ENCODE measurements around the gene MAGEA2B.
"Not testable (repeated sequence)": the region's sequence is repeated elsewhere in the genome, so short reads cannot be mapped to it uniquely, and the experiment has no call there.

The MAGEA2B gene

GRCh38 chrX:152713815-152714787 is at the start of gene MAGEA2B:
MAGEA2B (plus strand) TSS chrX:152714628; CDS start chrX:152717107, 2,479 bp downstream.
- DNase-seq = not testable (repeated sequence)

GRCh38 chrX:152674135-152674534 is 40.3 kb upstream of the MAGEA2B start:
- DNase-seq = no peak

GRCh38 chrX:152674652-152675051 is 39.8 kb upstream of the MAGEA2B start:
- DNase-seq = not testable (repeated sequence)

GRCh38 chrX:152681012-152681411 is 33.4 kb upstream of the MAGEA2B start:
- not testable (repeated sequence) for DNase-seq

DNA sequence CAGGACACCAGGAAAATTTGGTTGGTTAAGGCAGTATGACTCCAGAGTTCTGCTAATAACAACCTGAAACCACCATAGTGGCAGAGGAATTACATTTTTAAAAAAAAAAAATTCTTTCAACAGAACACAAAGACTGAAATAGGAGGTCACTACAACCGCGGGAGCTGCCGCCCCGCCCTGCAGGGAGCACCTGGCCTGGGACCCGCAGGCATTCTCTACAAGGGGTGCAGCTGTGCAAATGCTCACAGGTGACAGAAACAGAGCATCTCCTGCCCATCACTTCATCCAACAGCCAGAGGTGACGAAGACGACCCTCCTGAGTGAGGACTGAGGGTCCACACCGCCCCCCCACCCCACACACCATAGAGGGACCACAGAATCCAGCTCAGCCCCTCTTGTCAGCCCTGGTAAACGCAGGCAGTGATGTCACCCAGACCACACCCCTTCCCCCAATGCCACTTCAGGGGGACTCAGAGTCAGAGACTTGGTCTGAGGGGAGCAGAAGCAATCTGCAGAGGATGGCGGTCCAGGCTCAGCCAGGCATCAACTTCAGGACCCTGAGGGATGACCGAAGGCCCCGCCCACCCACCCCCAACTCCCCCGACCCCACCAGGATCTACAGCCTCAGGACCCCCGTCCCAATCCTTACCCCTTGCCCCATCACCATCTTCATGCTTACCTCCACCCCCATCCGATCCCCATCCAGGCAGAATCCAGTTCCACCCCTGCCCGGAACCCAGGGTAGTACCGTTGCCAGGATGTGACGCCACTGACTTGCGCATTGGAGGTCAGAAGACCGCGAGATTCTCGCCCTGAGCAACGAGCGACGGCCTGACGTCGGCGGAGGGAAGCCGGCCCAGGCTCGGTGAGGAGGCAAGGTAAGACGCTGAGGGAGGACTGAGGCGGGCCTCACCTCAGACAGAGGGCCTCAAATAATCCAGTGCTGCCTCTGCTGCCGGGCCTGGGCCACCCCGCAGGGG is 16.2 kb upstream of the MAGEA2B start, which contains the start of gene MAGEA3:
MAGEA3 (plus strand) TSS at position 843 of the 980 bp plus-strand sequence. CDS start 2,039 bp downstream, outside the sequence.
- DNase-seq = not testable (repeated sequence)

GRCh38 chrX:152700390-152700789 is 14.0 kb upstream of the MAGEA2B start:
- DNase-seq = not testable (repeated sequence)

GRCh38 chrX:152706500-152706899 is 7.9 kb upstream of the MAGEA2B start:
- not testable (repeated sequence) for DNase-seq

DNA sequence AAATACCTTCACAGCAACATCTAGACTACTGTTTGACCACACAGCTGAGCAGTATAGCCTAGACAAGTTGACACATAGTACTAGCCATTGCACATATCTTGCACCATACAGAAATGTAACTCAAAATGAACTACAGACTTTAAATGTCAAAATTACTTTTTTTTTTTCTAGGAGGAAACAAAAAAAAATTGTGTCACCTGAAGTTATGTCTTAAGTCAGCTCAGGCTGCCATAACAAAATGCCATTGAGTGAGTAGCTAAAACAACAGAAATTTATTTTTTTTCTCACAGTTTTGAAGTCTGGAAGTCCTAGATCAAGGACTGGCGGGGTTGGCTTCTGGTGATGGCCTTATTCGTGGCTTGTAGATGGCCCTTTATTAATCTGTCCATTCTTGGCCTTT is 5.3 kb upstream of the MAGEA2B start, which contains the start of gene CSAG2:
CSAG2 (minus strand) TSS at position 101 of the 400 bp plus-strand sequence. CDS start 161 bp downstream, outside the sequence.
- DNase-seq = not testable (repeated sequence)

DNA sequence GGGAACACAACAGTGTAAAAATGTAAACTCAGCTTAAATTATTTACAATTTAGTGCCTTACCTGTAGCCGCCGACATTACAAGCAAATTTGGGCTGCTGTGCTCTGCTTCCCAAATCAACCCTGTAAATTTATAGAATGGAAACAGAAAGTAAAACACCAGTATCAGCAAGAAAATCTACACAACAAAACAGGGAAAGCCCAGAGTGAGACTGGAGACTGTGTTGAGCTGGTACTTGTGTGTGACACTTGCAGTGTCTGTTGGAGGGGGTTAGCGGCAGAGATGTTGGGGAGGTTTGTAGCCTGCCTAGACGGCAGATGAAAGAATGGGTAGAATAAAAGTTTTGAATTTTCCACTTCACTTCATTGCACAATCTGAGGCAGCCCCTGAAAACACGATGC is 1.2 kb upstream of the MAGEA2B start:
- not testable (repeated sequence) for DNase-seq

DNA sequence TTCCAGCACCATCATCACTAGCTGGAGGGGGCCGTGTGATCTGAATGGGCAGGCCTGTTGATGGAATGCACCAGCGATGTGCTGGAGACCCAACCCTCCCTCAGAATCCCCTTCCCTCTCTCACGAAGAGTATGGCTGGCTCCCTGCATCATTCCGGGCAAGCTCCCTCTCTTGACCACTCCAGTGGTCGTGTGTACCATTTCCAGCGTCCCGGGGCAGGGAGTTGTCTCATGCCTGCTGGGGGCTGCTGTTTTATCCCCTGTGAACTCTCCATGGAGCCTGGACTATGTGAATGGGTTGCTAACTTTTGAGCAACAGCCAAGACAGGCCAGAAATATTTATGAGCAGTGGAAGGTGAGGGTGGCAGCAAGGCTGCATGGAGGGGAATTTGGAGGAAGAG is 11.0 kb downstream of the MAGEA2B start:
- no peak for DNase-seq

DNA sequence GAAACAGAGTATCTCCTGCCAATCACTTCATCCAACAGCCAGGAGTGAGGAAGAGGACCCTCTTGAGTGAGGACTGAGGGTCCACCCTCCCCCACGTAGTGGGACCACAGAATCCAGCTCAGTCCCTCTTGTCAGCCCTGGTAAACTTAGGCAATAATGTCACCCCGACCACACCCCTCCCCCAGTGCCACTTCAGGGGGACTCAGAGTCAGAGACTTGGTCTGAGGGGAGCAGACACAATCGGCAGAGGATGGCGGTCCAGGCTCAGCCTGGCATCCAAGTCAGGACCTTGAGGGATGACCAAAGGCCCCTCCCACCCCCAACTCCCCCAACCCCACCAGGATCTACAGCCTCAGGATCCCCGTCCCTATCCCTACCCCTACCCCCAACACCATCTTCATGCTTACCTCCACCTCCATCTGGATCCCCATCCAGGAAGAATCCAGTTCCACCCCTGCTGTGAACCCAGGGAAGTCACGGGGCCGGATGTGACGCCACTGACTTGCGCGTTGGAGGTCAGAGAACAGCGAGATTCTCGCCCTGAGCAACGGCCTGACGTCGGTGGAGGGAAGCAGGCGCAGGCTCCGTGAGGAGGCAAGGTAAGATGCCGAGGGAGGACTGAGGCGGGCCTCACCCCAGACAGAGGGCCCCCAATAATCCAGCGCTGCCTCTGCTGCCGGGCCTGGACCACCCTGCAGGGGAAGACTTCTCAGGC is 19.0 kb downstream of the MAGEA2B start, which contains the start of the genes CSAG1 and MAGEA12:
CSAG1 (minus strand) TSS at position 461 of the 715 bp plus-strand sequence. CDS start 1,261 bp downstream, outside the sequence.
MAGEA12 (plus strand) TSS at position 497 of the 715 bp plus-strand sequence. CDS start 2,405 bp downstream, outside the sequence.
- DNase-seq = no peak

GRCh38 chrX:152734143-152734858 is 19.9 kb downstream of the MAGEA2B start:
- DNase-seq = not testable (repeated sequence)

GRCh38 chrX:152735101-152735500 is 20.7 kb downstream of the MAGEA2B start:
- DNase-seq = no peak

DNA sequence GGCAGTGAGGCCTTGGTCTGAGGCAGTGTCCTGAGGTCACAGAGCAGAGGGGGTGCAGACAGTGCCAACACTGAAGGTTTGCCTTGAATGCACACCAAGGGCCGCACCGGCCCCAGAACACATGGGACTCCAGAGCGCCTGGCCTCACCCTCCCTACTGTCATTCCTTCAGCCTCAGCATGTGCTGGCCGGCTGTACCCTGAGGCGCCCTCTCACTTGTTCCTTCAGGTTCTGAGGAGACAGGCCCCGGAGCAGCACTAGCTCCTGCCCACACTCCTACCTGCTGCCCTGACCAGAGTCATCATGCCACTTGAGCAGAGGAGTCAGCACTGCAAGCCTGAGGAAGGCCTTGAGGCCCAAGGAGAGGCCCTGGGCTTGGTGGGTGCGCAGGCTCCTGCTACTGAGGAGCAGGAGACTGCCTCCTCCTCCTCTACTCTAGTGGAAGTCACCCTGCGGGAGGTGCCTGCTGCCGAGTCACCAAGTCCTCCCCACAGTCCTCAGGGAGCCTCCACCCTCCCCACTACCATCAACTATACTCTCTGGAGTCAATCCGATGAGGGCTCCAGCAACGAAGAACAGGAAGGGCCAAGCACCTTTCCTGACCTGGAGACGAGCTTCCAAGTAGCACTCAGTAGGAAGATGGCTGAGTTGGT is 21.6 kb downstream of the MAGEA2B start:
- no peak for DNase-seq

GRCh38 chrX:152736528-152736927 is 22.1 kb downstream of the MAGEA2B start:
- not testable (repeated sequence) for DNase-seq

DNA sequence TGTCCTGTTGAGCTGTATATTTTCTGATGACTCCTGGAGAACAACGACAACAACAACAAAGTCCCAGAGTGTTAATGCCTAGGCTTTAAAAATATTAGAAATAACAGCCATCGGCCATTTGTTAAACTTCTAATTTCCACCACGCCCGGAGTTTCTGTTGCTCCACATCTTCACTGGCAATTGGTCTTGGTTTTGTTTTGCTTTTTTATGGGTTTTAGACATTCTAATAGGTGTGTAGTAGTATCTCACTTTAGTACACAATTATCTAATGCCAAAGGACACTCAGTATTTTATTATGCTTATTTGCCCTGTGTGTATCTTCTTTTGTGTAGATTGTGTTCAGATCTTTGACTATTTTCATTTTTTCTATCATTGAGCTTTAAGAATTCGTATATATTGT is 24.1 kb downstream of the MAGEA2B start:
- DNase-seq = no peak

DNA sequence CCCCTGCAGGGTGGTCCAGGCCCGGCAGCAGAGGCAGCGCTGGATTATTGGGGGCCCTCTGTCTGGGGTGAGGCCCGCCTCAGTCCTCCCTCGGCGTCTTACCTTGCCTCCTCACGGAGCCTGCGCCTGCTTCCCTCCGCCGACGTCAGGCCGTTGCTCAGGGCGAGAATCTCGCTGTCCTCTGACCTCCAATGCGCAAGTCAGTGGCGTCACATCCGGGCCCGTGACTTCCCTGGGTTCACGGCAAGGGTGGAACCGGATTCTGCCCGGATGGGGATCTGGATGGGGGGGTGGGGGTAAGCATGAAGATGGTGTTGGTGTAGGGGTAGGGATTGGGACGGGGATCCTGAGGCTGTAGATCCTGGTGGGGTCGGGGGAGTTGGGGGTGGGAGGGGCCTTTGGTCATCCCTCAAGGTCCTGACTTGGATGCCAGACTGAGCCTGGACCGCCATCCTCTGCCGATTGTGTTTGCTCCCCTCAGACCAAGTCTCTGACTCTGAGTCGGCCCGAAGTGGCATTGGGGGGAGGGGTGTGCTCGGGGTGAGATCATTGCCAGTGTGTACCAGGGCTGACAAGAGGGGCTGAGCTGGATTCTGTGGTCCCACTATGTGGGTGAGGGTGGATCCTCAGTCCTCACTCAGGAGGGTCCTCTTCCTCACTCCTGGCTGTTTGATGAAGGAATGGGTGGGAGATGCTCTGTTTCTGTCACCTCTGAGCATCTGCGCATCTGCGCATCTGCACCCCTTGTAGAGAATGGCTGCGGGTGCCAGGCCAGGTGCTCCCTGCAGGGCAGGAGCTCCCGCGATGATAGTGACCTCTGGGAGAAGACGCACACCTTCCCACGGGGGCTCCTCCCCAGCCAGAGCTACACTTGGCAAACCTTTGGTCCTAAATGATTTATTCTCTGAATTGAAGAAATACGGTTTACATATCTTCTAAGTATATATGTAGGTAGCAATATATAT is 39.5 kb downstream of the MAGEA2B start, which contains the start of gene MAGEA2:
MAGEA2 (minus strand) TSS at position 157 of the 965 bp plus-strand sequence. CDS start 2,479 bp downstream, outside the sequence.
- DNase-seq = not testable (repeated sequence)

DNA sequence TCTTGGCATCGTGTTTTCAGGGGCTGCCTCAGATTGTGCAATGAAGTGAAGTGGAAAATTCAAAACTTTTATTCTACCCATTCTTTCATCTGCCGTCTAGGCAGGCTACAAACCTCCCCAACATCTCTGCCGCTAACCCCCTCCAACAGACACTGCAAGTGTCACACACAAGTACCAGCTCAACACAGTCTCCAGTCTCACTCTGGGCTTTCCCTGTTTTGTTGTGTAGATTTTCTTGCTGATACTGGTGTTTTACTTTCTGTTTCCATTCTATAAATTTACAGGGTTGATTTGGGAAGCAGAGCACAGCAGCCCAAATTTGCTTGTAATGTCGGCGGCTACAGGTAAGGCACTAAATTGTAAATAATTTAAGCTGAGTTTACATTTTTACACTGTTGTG is 40.4 kb downstream of the MAGEA2B start:
- DNase-seq = not testable (repeated sequence)

DNA sequence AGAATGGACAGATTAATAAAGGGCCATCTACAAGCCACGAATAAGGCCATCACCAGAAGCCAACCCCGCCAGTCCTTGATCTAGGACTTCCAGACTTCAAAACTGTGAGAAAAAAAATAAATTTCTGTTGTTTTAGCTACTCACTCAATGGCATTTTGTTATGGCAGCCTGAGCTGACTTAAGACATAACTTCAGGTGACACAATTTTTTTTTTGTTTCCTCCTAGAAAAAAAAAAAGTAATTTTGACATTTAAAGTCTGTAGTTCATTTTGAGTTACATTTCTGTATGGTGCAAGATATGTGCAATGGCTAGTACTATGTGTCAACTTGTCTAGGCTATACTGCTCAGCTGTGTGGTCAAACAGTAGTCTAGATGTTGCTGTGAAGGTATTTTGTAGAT is 44.5 kb downstream of the MAGEA2B start, which contains the start of gene CSAG3:
CSAG3 (plus strand) TSS at position 301 of the 400 bp plus-strand sequence.
- not testable (repeated sequence) for DNase-seq

Measured in activated T-cell treated with anti-CD3 and anti-CD28 coated beads, Interleukin-2, amount 50 U/mL, for 48 hours (primary cell).